ENCODE measurements around the gene ZBTB18. TPM values are rescaled to one million over a fixed set of nuclear protein-coding genes. Genes with fewer than 3 reads are reported as not detected.

ZBTB18 gene
- polyA plus RNA-seq, 1 donor from 2014 or later, result 30.6 TPM

GRCh38 chr1:244027491-244028145, 23.5 kb upstream of the ZBTB18 start:
- Histone ChIP-seq H3K9me2 (ENCODE audit: insufficient read depth, low read length) (no peaks in the 10 kb centered on the region), H2AFZ (ENCODE audit: low read depth, low read length) (no peak overlapping the region), H3K27ac (ENCODE audit: low read length) (no peak overlapping the region), H3K79me2 (replicated peaks; ENCODE audit: insufficient read depth, low read length) (no peaks in the 10 kb centered on the region), H3K9ac (ENCODE audit: low read length) (no peak overlapping the region), H4K20me1 (ENCODE audit: insufficient read depth) (no peaks in the 10 kb centered on the region), H3F3A (ENCODE audit: insufficient read depth, low read length, poor library complexity, severe bottlenecking) (no peaks in the 10 kb centered on the region), H3K27me3 (ENCODE audit: insufficient read depth, low read depth, low read length) (no peaks in the 10 kb centered on the region), H3K9me3 (ENCODE audit: low read length) (no peaks in the 10 kb centered on the region), H3K4me3 (ENCODE audit: low read length) (no peak overlapping the region), H3K36me3 (ENCODE audit: insufficient read depth, low read length) (no peaks in the 10 kb centered on the region), H3K4me2 (ENCODE audit: low read length) (no peak overlapping the region)
- TF ChIP-seq, protein P1, sequence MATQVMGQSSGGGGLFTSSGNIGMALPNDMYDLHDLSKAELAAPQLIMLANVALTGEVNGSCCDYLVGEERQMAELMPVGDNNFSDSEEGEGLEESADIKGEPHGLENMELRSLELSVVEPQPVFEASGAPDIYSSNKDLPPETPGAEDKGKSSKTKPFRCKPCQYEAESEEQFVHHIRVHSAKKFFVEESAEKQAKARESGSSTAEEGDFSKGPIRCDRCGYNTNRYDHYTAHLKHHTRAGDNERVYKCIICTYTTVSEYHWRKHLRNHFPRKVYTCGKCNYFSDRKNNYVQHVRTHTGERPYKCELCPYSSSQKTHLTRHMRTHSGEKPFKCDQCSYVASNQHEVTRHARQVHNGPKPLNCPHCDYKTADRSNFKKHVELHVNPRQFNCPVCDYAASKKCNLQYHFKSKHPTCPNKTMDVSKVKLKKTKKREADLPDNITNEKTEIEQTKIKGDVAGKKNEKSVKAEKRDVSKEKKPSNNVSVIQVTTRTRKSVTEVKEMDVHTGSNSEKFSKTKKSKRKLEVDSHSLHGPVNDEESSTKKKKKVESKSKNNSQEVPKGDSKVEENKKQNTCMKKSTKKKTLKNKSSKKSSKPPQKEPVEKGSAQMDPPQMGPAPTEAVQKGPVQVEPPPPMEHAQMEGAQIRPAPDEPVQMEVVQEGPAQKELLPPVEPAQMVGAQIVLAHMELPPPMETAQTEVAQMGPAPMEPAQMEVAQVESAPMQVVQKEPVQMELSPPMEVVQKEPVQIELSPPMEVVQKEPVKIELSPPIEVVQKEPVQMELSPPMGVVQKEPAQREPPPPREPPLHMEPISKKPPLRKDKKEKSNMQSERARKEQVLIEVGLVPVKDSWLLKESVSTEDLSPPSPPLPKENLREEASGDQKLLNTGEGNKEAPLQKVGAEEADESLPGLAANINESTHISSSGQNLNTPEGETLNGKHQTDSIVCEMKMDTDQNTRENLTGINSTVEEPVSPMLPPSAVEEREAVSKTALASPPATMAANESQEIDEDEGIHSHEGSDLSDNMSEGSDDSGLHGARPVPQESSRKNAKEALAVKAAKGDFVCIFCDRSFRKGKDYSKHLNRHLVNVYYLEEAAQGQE (IDR thresholded peaks at IDR 0.05; ENCODE audit: borderline replicate concordance), result no peak
- TF ChIP-seq TAF1 (IDR thresholded peaks at IDR 0.05; ENCODE audit: low read depth) (no peak), MXI1 (conservative IDR thresholded peaks at IDR 0.05; ENCODE audit: poor library complexity, severe bottlenecking) (no peak), EP300 (conservative IDR thresholded peaks at IDR 0.05; ENCODE audit: poor library complexity, severe bottlenecking) (no peak), RAD21 (conservative IDR thresholded peaks at IDR 0.05) (no peak), POLR2AphosphoS5 (IDR thresholded peaks at IDR 0.05) (no peak), SMC3 (conservative IDR thresholded peaks at IDR 0.05; ENCODE audit: poor library complexity) (no peak), EZH2 (IDR thresholded peaks at IDR 0.05; ENCODE audit: borderline replicate concordance, insufficient read depth, low read length, poor library complexity, severe bottlenecking) (no peak)
- TF ChIP-seq, protein P2, sequence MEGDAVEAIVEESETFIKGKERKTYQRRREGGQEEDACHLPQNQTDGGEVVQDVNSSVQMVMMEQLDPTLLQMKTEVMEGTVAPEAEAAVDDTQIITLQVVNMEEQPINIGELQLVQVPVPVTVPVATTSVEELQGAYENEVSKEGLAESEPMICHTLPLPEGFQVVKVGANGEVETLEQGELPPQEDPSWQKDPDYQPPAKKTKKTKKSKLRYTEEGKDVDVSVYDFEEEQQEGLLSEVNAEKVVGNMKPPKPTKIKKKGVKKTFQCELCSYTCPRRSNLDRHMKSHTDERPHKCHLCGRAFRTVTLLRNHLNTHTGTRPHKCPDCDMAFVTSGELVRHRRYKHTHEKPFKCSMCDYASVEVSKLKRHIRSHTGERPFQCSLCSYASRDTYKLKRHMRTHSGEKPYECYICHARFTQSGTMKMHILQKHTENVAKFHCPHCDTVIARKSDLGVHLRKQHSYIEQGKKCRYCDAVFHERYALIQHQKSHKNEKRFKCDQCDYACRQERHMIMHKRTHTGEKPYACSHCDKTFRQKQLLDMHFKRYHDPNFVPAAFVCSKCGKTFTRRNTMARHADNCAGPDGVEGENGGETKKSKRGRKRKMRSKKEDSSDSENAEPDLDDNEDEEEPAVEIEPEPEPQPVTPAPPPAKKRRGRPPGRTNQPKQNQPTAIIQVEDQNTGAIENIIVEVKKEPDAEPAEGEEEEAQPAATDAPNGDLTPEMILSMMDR (IDR thresholded peaks at IDR 0.05; ENCODE audit: poor library complexity, severe bottlenecking), result no peak

DNA sequence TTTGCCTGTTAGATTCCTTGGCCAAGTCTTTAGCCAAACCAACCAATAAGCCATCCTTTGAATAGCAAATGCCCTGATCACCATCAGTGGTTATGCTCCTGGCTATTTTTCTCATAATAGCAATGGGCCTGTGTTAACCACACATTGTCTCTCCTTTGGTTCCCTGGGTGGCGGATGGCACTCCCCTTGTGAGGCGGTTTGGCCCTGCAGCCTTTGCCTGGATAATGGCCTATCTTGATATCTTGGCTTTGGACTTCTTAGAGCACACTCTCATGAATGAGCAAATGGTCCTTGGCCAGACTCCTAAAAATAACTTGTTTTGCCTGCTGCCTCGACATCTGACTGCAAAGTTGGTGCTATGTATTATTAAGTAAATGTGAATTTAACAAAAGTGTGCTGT, 22.4 kb upstream of the ZBTB18 start:
- Histone ChIP-seq H2AFZ (ENCODE audit: low read depth, low read length) (no peak overlapping the region), H3K4me2 (ENCODE audit: low read length) (no peak overlapping the region), H3F3A (ENCODE audit: insufficient read depth, low read length, poor library complexity, severe bottlenecking) (no peaks in the 10 kb centered on the region), H3K36me3 (ENCODE audit: insufficient read depth, low read length) (no peaks in the 10 kb centered on the region), H3K27me3 (ENCODE audit: insufficient read depth, low read depth, low read length) (no peaks in the 10 kb centered on the region), H3K9ac (ENCODE audit: low read length) (no peak overlapping the region), H3K27ac (ENCODE audit: low read length) (no peak overlapping the region), H3K9me2 (ENCODE audit: insufficient read depth, low read length) (no peaks in the 10 kb centered on the region), H3K4me3 (ENCODE audit: low read length) (no peak overlapping the region), H3K9me3 (ENCODE audit: low read length) (no peaks in the 10 kb centered on the region), H4K20me1 (ENCODE audit: insufficient read depth) (no peaks in the 10 kb centered on the region), H3K79me2 (replicated peaks; ENCODE audit: insufficient read depth, low read length) (no peaks in the 10 kb centered on the region)
- TF ChIP-seq, protein P2 (IDR thresholded peaks at IDR 0.05; ENCODE audit: poor library complexity, severe bottlenecking), result no peak
- no peak for TF ChIP-seq TAF1 (IDR thresholded peaks at IDR 0.05; ENCODE audit: low read depth)
- no peak for TF ChIP-seq EZH2 (IDR thresholded peaks at IDR 0.05; ENCODE audit: borderline replicate concordance, insufficient read depth, low read length, poor library complexity, severe bottlenecking)
- TF ChIP-seq SMC3 (conservative IDR thresholded peaks at IDR 0.05; ENCODE audit: poor library complexity), result no peak
- no peak for TF ChIP-seq MXI1 (conservative IDR thresholded peaks at IDR 0.05; ENCODE audit: poor library complexity, severe bottlenecking)
- no peak for TF ChIP-seq RAD21 (conservative IDR thresholded peaks at IDR 0.05)
- TF ChIP-seq, protein P1 (IDR thresholded peaks at IDR 0.05; ENCODE audit: borderline replicate concordance), result no peak
